GM23248 (cell line): Measurements from ENCODE around the gene H1-8. TPM values are rescaled to one million over a fixed set of nuclear protein-coding genes. Genes with fewer than 3 reads are reported as not detected.
A peak's percentile ranks its signal among the peaks of the same experiment; 100 is the strongest.

ENCODE experiments used
- DNase-seq: peaks from one replicate; pipeline ENCODE4 v3.0.0-alpha.2; 2015
- H2AFZ ChIP-seq: fragments of 200-600 bp; sonication (generic); 2 replicates; pipeline ENCODE4 v1.6.1; 2016; ENCODE audit warnings: antibody characterized with exemption
- H3F3A ChIP-seq: fragments of 200-600 bp; sonication (generic); 2 replicates; pipeline ENCODE4 v1.6.1; 2016; ENCODE audit warnings: mild to moderate bottlenecking, antibody characterized with exemption, mixed run types; ENCODE audit not compliant: insufficient read depth
- H3K27ac ChIP-seq: fragments of 200-600 bp; sonication (generic); 2 replicates; pipeline ENCODE4 v1.5.1; 2016; ENCODE audit warnings: mild to moderate bottlenecking
- H3K27me3 ChIP-seq: fragments of 200-600 bp; sonication (generic); replicated peaks from 2 replicates; pipeline ENCODE4 v1.6.1; 2016; ENCODE audit warnings: mild to moderate bottlenecking; ENCODE audit not compliant: insufficient read depth
- H3K36me3 ChIP-seq: fragments of 200-600 bp; sonication (generic); 2 replicates; pipeline ENCODE4 v1.6.1; 2016; ENCODE audit warnings: low read depth, mild to moderate bottlenecking
- H3K4me1 ChIP-seq: fragments of 200-600 bp; sonication (generic); 2 replicates; pipeline ENCODE4 v1.6.1; 2016; ENCODE audit warnings: mild to moderate bottlenecking; ENCODE audit not compliant: insufficient read depth
- H3K4me2 ChIP-seq: fragments of 200-600 bp; sonication (generic); one replicate; pipeline ENCODE4 v1.6.1; 2016; ENCODE audit warnings: mild to moderate bottlenecking; ENCODE audit not compliant: unreplicated experiment
- H3K4me3 ChIP-seq: fragments of 200-600 bp; sonication (generic); 2 replicates; pipeline ENCODE4 v1.5.1; 2016; ENCODE audit warnings: mild to moderate bottlenecking
- H3K79me2 ChIP-seq: fragments of 200-600 bp; sonication (generic); 2 replicates; pipeline ENCODE4 v1.6.1; 2016; ENCODE audit warnings: mild to moderate bottlenecking; ENCODE audit not compliant: insufficient read depth
- H3K9ac ChIP-seq: fragments of 200-600 bp; sonication (generic); 2 replicates; pipeline ENCODE4 v1.6.1; 2016; ENCODE audit warnings: mild to moderate bottlenecking
- H3K9me2 ChIP-seq: fragments of 200-600 bp; sonication (generic); 2 replicates; pipeline ENCODE4 v1.6.1; 2016; ENCODE audit warnings: mixed run types, mild to moderate bottlenecking, moderate library complexity; ENCODE audit not compliant: insufficient read depth
- H3K9me3 ChIP-seq: fragments of 200-600 bp; sonication (generic); one replicate; pipeline ENCODE4 v1.6.1; 2017; ENCODE audit warnings: low read depth
- H4K20me1 ChIP-seq: fragments of 200-600 bp; sonication (generic); 2 replicates; pipeline ENCODE4 v1.6.0; 2016; ENCODE audit not compliant: insufficient read depth
- EZH2 ChIP-seq: fragments of 200-600 bp; sonication (generic); IDR thresholded peaks from 2 replicates; pipeline ENCODE4 v1.6.1; 2018; ENCODE audit warnings: antibody characterized with exemption, mild to moderate bottlenecking; ENCODE audit not compliant: insufficient read depth, poor library complexity, severe bottlenecking
- EZH2phosphoT487 ChIP-seq: fragments of 200-600 bp; sonication (generic); IDR thresholded peaks from 2 replicates; pipeline ENCODE4 v1.6.1; 2018; ENCODE audit warnings: antibody characterized with exemption, moderate library complexity, mild to moderate bottlenecking, low read depth; ENCODE audit not compliant: insufficient read depth
- WGBS, 2 experiments: methylation state at CpG; one replicate each; pipeline ENCODE4 v1.1.6; 2015 to 2017; ENCODE audit warnings: low lambda C conversion rate in 2 of 2, low coverage in 1 of 2; ENCODE audit errors: missing lambda C conversion rate in 2 of 2; 5-methylcytosine and 5-hydroxymethylcytosine counted together
- in situ Hi-C: fragments of 300-500 bp; cut with MboI; formaldehyde crosslinking; loops from 2 replicates; pipeline ENCODE4 v1.15.0; 2020
- polyA plus RNA-seq: library from polyadenylated mRNA; unstranded; fragments of >200 nt; fragmentation: Nextera tagmentation; extraction: Ambion mirVana; gene quantifications from 2 replicates; pipeline ENCODE4 v1.2.1, GENCODE V29; 2016
- total RNA-seq: library from RNA; depleted of rRNA; stranded (reverse); fragments of >200 nt; shearing (Covaris generic); gene quantifications from 2 replicates; pipeline ENCODE4 v1.2.3, GENCODE V29; 2014

H1-8 gene
- total and polyA plus RNA-seq, 2 experiments from 2014 or later: not detected

GRCh38 chr3:129548104-129548965, 5.4 kb downstream of the H1-8 start:
- no peak for DNase-seq
- WGBS, 2 experiments: 85% methylated on average over 19 of the region's 19 CpGs

GRCh38 chr3:129549006-129549800, 6.2 kb downstream of the H1-8 start:
- DNase-seq: peak; percentile 72
- no peak for TF ChIP-seq EZH2phosphoT487
- TF ChIP-seq EZH2: no peak
- no peaks in the 10 kb centered on the region for H3K27me3 ChIP-seq
- no peaks in the 10 kb centered on the region for H3K9me3 ChIP-seq
- no peaks in the 10 kb centered on the region for H4K20me1 ChIP-seq
- no peak overlapping the region for H3K9ac ChIP-seq
- peaks cover 8% of the 10 kb centered on the region for H3K4me1 ChIP-seq
- no peaks in the 10 kb centered on the region for H3K9me2 ChIP-seq
- H2AFZ ChIP-seq: no peak overlapping the region
- WGBS, 2 experiments: 88 to 90% methylated on average over 17 to 18 of the region's 18 CpGs
- H3K4me2 ChIP-seq: peak overlapping the region; percentile 26
- H3K4me3 ChIP-seq: no peak overlapping the region
- H3K36me3 ChIP-seq: no peaks in the 10 kb centered on the region; the same call in 1 of the 2 replicates
- H3F3A ChIP-seq: peaks cover 6% of the 10 kb centered on the region; the same call in 1 of the 2 replicates
- in situ Hi-C loops: no loop called here
- H3K27ac ChIP-seq: no peak overlapping the region
- H3K79me2 ChIP-seq: no peaks in the 10 kb centered on the region

More at GRCh38 chr3:129548104-129548965, 5.4 kb downstream of the H1-8 start:
- Histone ChIP-seq H3K27me3 (no peaks in the 10 kb centered on the region), H2AFZ (no peak overlapping the region), H3K27ac (no peak overlapping the region), H3K9me2 (no peaks in the 10 kb centered on the region), H3F3A (peaks cover 6% of the 10 kb centered on the region; the same call in 1 of the 2 replicates), H4K20me1 (no peaks in the 10 kb centered on the region), H3K9ac (no peak overlapping the region), H3K9me3 (no peaks in the 10 kb centered on the region), H3K36me3 (no peaks in the 10 kb centered on the region), H3K4me2 (no peak overlapping the region), H3K4me3 (no peak overlapping the region), H3K4me1 (peaks cover 8% of the 10 kb centered on the region), H3K79me2 (no peaks in the 10 kb centered on the region)
- TF ChIP-seq EZH2phosphoT487 (no peak), EZH2 (no peak)
- in situ Hi-C loops: no loop called here

- no peak overlapping the region for H3K9ac ChIP-seq
- no peaks in the 10 kb centered on the region for H3K9me3 ChIP-seq
- H2AFZ ChIP-seq: no peak overlapping the region
- H3K4me3 ChIP-seq: no peak overlapping the region
- H3F3A ChIP-seq: peaks cover 6% of the 10 kb centered on the region; the same call in 1 of the 2 replicates
- in situ Hi-C loops: no loop called here
- no peaks in the 10 kb centered on the region for H4K20me1 ChIP-seq
- H3K4me2 ChIP-seq: peak overlapping the region; percentile 26
- no peaks in the 10 kb centered on the region for H3K79me2 ChIP-seq
- no peaks in the 10 kb centered on the region for H3K9me2 ChIP-seq
- no peak for DNase-seq
- peaks cover 8% of the 10 kb centered on the region for H3K4me1 ChIP-seq
- WGBS, 2 experiments: 94 to 95% methylated on average over 3 of the region's 3 CpGs
- no peaks in the 10 kb centered on the region; the same call in 1 of the 2 replicates for H3K36me3 ChIP-seq
- H3K27me3 ChIP-seq: no peaks in the 10 kb centered on the region
- no peak overlapping the region for H3K27ac ChIP-seq
- TF ChIP-seq EZH2 (no peak), EZH2phosphoT487 (no peak)
These were observed 6.8 kb downstream of the H1-8 start for GRCh38 chr3:129549805-129550204.

- Histone ChIP-seq H3K4me1 (peaks cover 8% of the 10 kb centered on the region), H3K9me3 (no peaks in the 10 kb centered on the region), H3K36me3 (peaks cover 4% of the 10 kb centered on the region; the same call in 1 of the 2 replicates), H4K20me1 (no peaks in the 10 kb centered on the region), H3K4me2 (no peak overlapping the region), H3K4me3 (no peak overlapping the region), H3K27me3 (no peaks in the 10 kb centered on the region), H3K9me2 (no peaks in the 10 kb centered on the region), H3F3A (no peaks in the 10 kb centered on the region), H3K9ac (no peak overlapping the region), H2AFZ (no peak overlapping the region), H3K27ac (no peak overlapping the region), H3K79me2 (no peaks in the 10 kb centered on the region)
- 50 to 51% methylated on average over 10 of the region's 10 CpGs for WGBS, 2 experiments
- peak; percentile 27 for DNase-seq
- TF ChIP-seq EZH2 (no peak), EZH2phosphoT487 (no peak)
- in situ Hi-C loops: no loop called here
These were observed 9.5 kb downstream of the H1-8 start for GRCh38 chr3:129552287-129553050.
